ENCODE data around the gene PDSS2.

Gene PDSS2

DNA sequence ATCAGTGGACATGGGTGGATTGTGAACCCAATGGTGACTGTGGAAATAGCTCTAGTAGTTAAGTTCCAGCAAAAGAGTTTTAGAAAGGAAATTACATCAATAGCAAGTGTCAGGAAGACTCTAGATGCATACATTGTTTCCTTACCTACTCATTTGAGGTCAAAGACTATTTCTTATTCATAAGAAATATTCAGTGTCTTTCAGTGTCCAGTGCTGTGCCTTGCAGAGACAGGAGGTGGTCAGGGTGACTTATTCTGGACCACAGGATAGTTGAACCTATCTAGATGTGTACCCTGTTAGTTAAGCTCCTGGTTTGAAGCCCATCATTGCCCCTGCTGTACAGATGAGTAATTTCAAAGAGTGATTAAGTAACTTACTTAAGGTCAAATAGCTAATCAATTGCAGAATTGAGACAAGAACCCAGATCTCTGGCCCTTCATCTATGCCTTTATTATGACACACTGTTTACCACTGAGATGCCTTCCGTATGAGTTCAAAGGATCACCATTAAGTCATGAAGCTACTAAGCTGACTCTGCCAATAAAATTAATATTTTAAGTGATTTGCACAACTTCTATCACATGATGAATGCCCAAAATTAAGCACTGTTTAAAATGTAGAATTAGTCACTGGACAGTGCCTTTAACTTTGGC, 136.1 kb downstream of the PDSS2 start:
- no peak overlapping the region for H3K14ac ChIP-seq (ENCODE audit: low read length)
- no peak overlapping the region for H2BK120ac ChIP-seq (ENCODE audit: low read depth, low read length)
- no peak overlapping the region for H2AK5ac ChIP-seq (ENCODE audit: low read depth, low read length)
- H3K9me3 ChIP-seq (replicated peaks in 1 of 2; ENCODE audit: control insufficient read depth in 2 of 2, insufficient read depth in 1 of 2, low read depth in 1 of 2, low read length in 2 of 2) = no peaks in the 10 kb centered on the region
- H4K8ac ChIP-seq (ENCODE audit: low read depth, low read length) = no peak overlapping the region
- no peak overlapping the region for H3K4ac ChIP-seq (ENCODE audit: low read length)
- no peak overlapping the region for H3K4me3 ChIP-seq (ENCODE audit: low read length in 2 of 2)
- no peak for DNase-seq (ENCODE audit: low spot score)
- no peaks in the 10 kb centered on the region for H3K27me3 ChIP-seq (ENCODE audit: control insufficient read depth in 3 of 3, insufficient read depth in 3 of 3, low read depth in 1 of 3, low read length in 3 of 3)
- no peak overlapping the region for H2BK5ac ChIP-seq (ENCODE audit: low read length)
- H4K91ac ChIP-seq (ENCODE audit: low read depth, low read length, poor library complexity) = no peak overlapping the region
- no peak overlapping the region for H3K18ac ChIP-seq (ENCODE audit: low read length)
- H3K79me1 ChIP-seq (ENCODE audit: low read depth, low read length) = no peaks in the 10 kb centered on the region
- no peak overlapping the region for H3K9ac ChIP-seq (ENCODE audit: low read depth, low read length, poor library complexity)
- no CpG with 5 or more reads among the region's 1 CpG for WGBS, 2 donors (ENCODE audit: extremely low coverage in 2 of 2, insufficient read length in 2 of 2, insufficient replicate concordance in 1 of 2)
- H3K23ac ChIP-seq (ENCODE audit: low read depth, low read length, poor library complexity) = no peak overlapping the region
- no peak overlapping the region for H2AFZ ChIP-seq (ENCODE audit: low read length)
- H3K36me3 ChIP-seq (replicated peaks in 1 of 2; ENCODE audit: control insufficient read depth in 2 of 2, insufficient read depth in 2 of 2, low read length in 2 of 2) = no peaks in the 10 kb centered on the region
- H3K4me1 ChIP-seq (ENCODE audit: control insufficient read depth in 2 of 2, insufficient read depth in 1 of 2, low read depth in 1 of 2, low read length in 2 of 2) = no peaks in the 10 kb centered on the region
- H2BK15ac ChIP-seq (ENCODE audit: low read length) = no peak overlapping the region
- H2BK12ac ChIP-seq (ENCODE audit: low read length) = no peak overlapping the region
- H3K4me2 ChIP-seq (ENCODE audit: insufficient read depth, low read length, poor library complexity, severe bottlenecking) = no peak overlapping the region
- no peak overlapping the region for H3K27ac ChIP-seq (replicated peaks; ENCODE audit: low read length)

DNA sequence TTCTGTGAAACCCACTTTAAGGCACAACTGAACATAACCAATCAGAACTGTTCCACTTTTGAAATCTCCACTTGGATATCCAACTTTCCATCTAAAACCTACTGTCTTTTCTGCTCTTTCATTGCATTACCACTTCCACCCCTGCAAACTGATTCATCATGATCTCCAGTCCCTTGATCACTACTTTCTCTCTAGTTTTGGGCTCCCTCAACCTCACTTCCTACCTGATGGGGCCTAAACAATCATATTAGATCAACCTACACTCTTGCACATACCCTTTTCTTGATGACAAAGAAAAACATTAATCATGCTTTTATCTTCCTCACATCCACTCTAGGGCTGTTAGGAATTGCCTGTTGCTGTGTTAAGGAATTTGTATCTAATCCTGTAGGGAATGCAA, 137.6 kb downstream of the PDSS2 start:
- H3K4me3 ChIP-seq (ENCODE audit: low read length in 2 of 2) = no peak overlapping the region
- H3K4me2 ChIP-seq (ENCODE audit: insufficient read depth, low read length, poor library complexity, severe bottlenecking) = no peak overlapping the region
- no peaks in the 10 kb centered on the region for H3K36me3 ChIP-seq (replicated peaks in 1 of 2; ENCODE audit: control insufficient read depth in 2 of 2, insufficient read depth in 2 of 2, low read length in 2 of 2)
- no peaks in the 10 kb centered on the region for H3K79me1 ChIP-seq (ENCODE audit: low read depth, low read length)
- no peak overlapping the region for H2AFZ ChIP-seq (ENCODE audit: low read length)
- no peak overlapping the region for H3K4ac ChIP-seq (ENCODE audit: low read length)
- no peak overlapping the region for H3K23ac ChIP-seq (ENCODE audit: low read depth, low read length, poor library complexity)
- H2AK5ac ChIP-seq (ENCODE audit: low read depth, low read length) = no peak overlapping the region
- no peak overlapping the region for H3K9ac ChIP-seq (ENCODE audit: low read depth, low read length, poor library complexity)
- H3K18ac ChIP-seq (ENCODE audit: low read length) = no peak overlapping the region
- no peak overlapping the region for H2BK15ac ChIP-seq (ENCODE audit: low read length)
- H3K27ac ChIP-seq (replicated peaks; ENCODE audit: low read length) = no peak overlapping the region
- H2BK120ac ChIP-seq (ENCODE audit: low read depth, low read length) = no peak overlapping the region
- H3K9me3 ChIP-seq (replicated peaks in 1 of 2; ENCODE audit: control insufficient read depth in 2 of 2, insufficient read depth in 1 of 2, low read depth in 1 of 2, low read length in 2 of 2) = no peaks in the 10 kb centered on the region
- H3K27me3 ChIP-seq (ENCODE audit: control insufficient read depth in 3 of 3, insufficient read depth in 3 of 3, low read depth in 1 of 3, low read length in 3 of 3) = no peaks in the 10 kb centered on the region
- no peaks in the 10 kb centered on the region for H3K4me1 ChIP-seq (ENCODE audit: control insufficient read depth in 2 of 2, insufficient read depth in 1 of 2, low read depth in 1 of 2, low read length in 2 of 2)
- no peak overlapping the region for H2BK5ac ChIP-seq (ENCODE audit: low read length)
- no peak overlapping the region for H4K91ac ChIP-seq (ENCODE audit: low read depth, low read length, poor library complexity)
- DNase-seq (ENCODE audit: low spot score) = no peak
- no peak overlapping the region for H2BK12ac ChIP-seq (ENCODE audit: low read length)
- no peak overlapping the region for H3K14ac ChIP-seq (ENCODE audit: low read length)
- no peak overlapping the region for H4K8ac ChIP-seq (ENCODE audit: low read depth, low read length)

DNA sequence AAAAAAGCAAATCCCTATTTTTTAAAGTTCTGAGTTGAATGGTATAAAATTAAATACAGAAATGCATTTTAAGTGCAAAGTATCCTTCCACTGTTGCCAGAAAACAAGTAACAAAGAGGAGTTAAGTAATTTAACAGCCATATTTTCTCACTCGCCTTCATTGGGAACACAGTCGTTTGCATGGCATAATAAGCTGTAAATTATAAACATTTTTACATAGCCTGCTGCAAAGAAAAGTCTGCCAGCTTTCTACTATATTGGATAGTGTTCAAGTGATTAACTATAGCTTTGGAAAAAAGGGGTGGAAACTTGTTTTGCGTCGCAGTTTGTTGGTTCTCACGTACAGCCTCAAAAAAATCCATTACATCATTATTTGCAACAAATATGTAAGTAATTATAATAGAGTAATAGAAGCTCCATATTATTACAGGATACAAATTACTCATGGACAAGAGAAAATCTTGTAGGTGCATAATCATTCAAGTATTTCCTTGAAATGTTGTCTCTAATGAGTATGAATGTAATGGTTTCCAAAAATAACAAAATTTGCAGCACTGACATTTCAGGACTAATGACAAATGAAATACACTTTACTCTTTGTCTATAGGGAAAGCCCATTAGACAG, 139.3 kb downstream of the PDSS2 start:
- H3K27me3 ChIP-seq (ENCODE audit: control insufficient read depth in 3 of 3, insufficient read depth in 3 of 3, low read depth in 1 of 3, low read length in 3 of 3) = no peaks in the 10 kb centered on the region
- H3K18ac ChIP-seq (ENCODE audit: low read length) = no peak overlapping the region
- H3K79me1 ChIP-seq (ENCODE audit: low read depth, low read length) = no peaks in the 10 kb centered on the region
- H2AK5ac ChIP-seq (ENCODE audit: low read depth, low read length) = no peak overlapping the region
- no peak overlapping the region for H3K9ac ChIP-seq (ENCODE audit: low read depth, low read length, poor library complexity)
- H2BK5ac ChIP-seq (ENCODE audit: low read length) = no peak overlapping the region
- no peak overlapping the region for H3K23ac ChIP-seq (ENCODE audit: low read depth, low read length, poor library complexity)
- no peak overlapping the region for H3K14ac ChIP-seq (ENCODE audit: low read length)
- DNase-seq (ENCODE audit: low spot score) = no peak
- no peak overlapping the region for H4K91ac ChIP-seq (ENCODE audit: low read depth, low read length, poor library complexity)
- no peaks in the 10 kb centered on the region for H3K4me1 ChIP-seq (ENCODE audit: control insufficient read depth in 2 of 2, insufficient read depth in 1 of 2, low read depth in 1 of 2, low read length in 2 of 2)
- no peak overlapping the region for H3K4ac ChIP-seq (ENCODE audit: low read length)
- no peak overlapping the region for H3K4me3 ChIP-seq (ENCODE audit: low read length in 2 of 2)
- no peak overlapping the region for H2BK12ac ChIP-seq (ENCODE audit: low read length)
- no CpG with 5 or more reads among the region's 5 CpGs for WGBS, 2 donors (ENCODE audit: extremely low coverage in 2 of 2, insufficient read length in 2 of 2, insufficient replicate concordance in 1 of 2)
- H2AFZ ChIP-seq (ENCODE audit: low read length) = no peak overlapping the region
- H3K27ac ChIP-seq (replicated peaks; ENCODE audit: low read length) = no peak overlapping the region
- no peak overlapping the region for H3K4me2 ChIP-seq (ENCODE audit: insufficient read depth, low read length, poor library complexity, severe bottlenecking)
- H3K36me3 ChIP-seq (replicated peaks in 1 of 2; ENCODE audit: control insufficient read depth in 2 of 2, insufficient read depth in 2 of 2, low read length in 2 of 2) = no peaks in the 10 kb centered on the region
- no peak overlapping the region for H2BK15ac ChIP-seq (ENCODE audit: low read length)
- H3K9me3 ChIP-seq (replicated peaks in 1 of 2; ENCODE audit: control insufficient read depth in 2 of 2, insufficient read depth in 1 of 2, low read depth in 1 of 2, low read length in 2 of 2) = no peaks in the 10 kb centered on the region
- no peak overlapping the region for H4K8ac ChIP-seq (ENCODE audit: low read depth, low read length)
- H2BK120ac ChIP-seq (ENCODE audit: low read depth, low read length) = no peak overlapping the region

DNA sequence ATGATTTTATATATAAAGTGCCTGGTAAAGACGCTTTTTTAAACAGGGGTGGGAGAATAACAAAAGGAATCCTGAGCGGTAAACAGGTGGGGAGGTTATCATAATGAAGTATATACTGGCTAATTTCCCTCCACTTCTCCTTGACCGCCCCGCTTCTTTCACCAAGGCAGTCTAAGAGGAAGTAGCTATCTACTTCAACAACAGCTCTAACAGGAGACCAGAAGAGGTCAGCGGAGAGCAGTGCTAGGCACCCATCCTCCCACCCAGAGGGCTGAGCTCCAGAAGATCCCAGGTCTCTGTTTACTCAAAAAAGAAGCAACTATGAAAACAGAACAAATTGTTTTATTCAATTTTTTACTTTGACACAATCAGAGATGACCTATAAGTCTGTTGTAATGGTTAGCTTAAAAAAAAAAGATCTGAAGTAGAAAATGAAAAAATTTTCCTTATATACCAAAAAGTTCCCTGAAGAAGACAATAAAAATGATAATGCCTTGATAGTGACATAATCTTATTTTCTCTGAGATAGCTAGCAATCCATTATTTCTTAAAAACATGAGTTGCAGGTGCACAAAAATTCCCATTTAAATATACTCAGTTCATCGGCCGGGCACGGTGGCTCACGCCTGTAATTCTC, 141.1 kb downstream of the PDSS2 start:
- Histone ChIP-seq H3K23ac (ENCODE audit: low read depth, low read length, poor library complexity) (no peak overlapping the region), H2BK15ac (ENCODE audit: low read length) (no peak overlapping the region), H2AK5ac (ENCODE audit: low read depth, low read length) (no peak overlapping the region), H3K14ac (ENCODE audit: low read length) (no peak overlapping the region), H3K79me1 (ENCODE audit: low read depth, low read length) (no peaks in the 10 kb centered on the region), H2BK12ac (ENCODE audit: low read length) (no peak overlapping the region), H4K8ac (ENCODE audit: low read depth, low read length) (no peak overlapping the region), H2BK5ac (ENCODE audit: low read length) (no peak overlapping the region), H3K4me3 (ENCODE audit: low read length in 2 of 2) (no peak overlapping the region), H3K4ac (ENCODE audit: low read length) (no peak overlapping the region), H3K9me3 (replicated peaks in 1 of 2; ENCODE audit: control insufficient read depth in 2 of 2, insufficient read depth in 1 of 2, low read depth in 1 of 2, low read length in 2 of 2) (no peaks in the 10 kb centered on the region), H3K18ac (ENCODE audit: low read length) (no peak overlapping the region), H3K27me3 (ENCODE audit: control insufficient read depth in 3 of 3, insufficient read depth in 3 of 3, low read depth in 1 of 3, low read length in 3 of 3) (no peaks in the 10 kb centered on the region), H3K27ac (replicated peaks; ENCODE audit: low read length) (no peak overlapping the region), H3K36me3 (replicated peaks in 1 of 2; ENCODE audit: control insufficient read depth in 2 of 2, insufficient read depth in 2 of 2, low read length in 2 of 2) (no peaks in the 10 kb centered on the region), H2AFZ (ENCODE audit: low read length) (no peak overlapping the region), H4K91ac (ENCODE audit: low read depth, low read length, poor library complexity) (no peak overlapping the region), H3K4me2 (ENCODE audit: insufficient read depth, low read length, poor library complexity, severe bottlenecking) (no peak overlapping the region), H2BK120ac (ENCODE audit: low read depth, low read length) (no peak overlapping the region), H3K9ac (ENCODE audit: low read depth, low read length, poor library complexity) (no peak overlapping the region), H3K4me1 (ENCODE audit: control insufficient read depth in 2 of 2, insufficient read depth in 1 of 2, low read depth in 1 of 2, low read length in 2 of 2) (no peaks in the 10 kb centered on the region)
- no CpG with 5 or more reads among the region's 9 CpGs for WGBS, 2 donors (ENCODE audit: extremely low coverage in 2 of 2, insufficient read length in 2 of 2, insufficient replicate concordance in 1 of 2)
- peak; percentile 24 for DNase-seq (ENCODE audit: low spot score)

Measured in neuronal stem cell (in vitro differentiated cells).